Memory B cell (primary cell): ENCODE data around the gene CDH4.

Experiments used
- ATAC-seq: fragments of 150-1000 bp; cut with Tn5 transposase; 2 replicates; pipeline ENCODE4 v1.10.0; 2021; ENCODE audit warnings: low read depth, mild to moderate bottlenecking, moderate library complexity
- DNase-seq, 2 donors: peaks; one replicate each; pipeline ENCODE4 v3.0.0; 2022; ENCODE audit warnings: low spot score in 2 of 2
- H3K27ac Mint-ChIP-seq: one replicate; pipeline ENCODE4 v1.8.0; 2022; ENCODE audit warnings: mild to moderate bottlenecking, moderate library complexity, mixed read lengths
- H3K27me3 Mint-ChIP-seq: one replicate; pipeline ENCODE4 v1.8.0; 2022; ENCODE audit warnings: mixed read lengths
- H3K36me3 Mint-ChIP-seq: one replicate; pipeline ENCODE4 v1.8.0; 2022; ENCODE audit warnings: mild to moderate bottlenecking, mixed read lengths
- H3K4me1 Mint-ChIP-seq: one replicate; pipeline ENCODE4 v1.8.0; 2022; ENCODE audit warnings: mixed read lengths
- H3K4me3 Mint-ChIP-seq: one replicate; pipeline ENCODE4 v1.8.0; 2022; ENCODE audit warnings: mild to moderate bottlenecking, moderate library complexity, mixed read lengths
- H3K9me3 Mint-ChIP-seq: one replicate; pipeline ENCODE4 v1.8.0; 2022; ENCODE audit warnings: mixed read lengths

CDH4 gene

GRCh38 chr20:61819921-61820825 is 568.1 kb downstream of the CDH4 start:
- Mint-ChIP-seq H3K4me3 (no peak overlapping the region), H3K36me3 (no peaks in the 10 kb centered on the region), H3K27me3 (peaks cover 2% of the 10 kb centered on the region), H3K4me1 (no peaks in the 10 kb centered on the region), H3K27ac (no peak overlapping the region), H3K9me3 (peaks cover 3% of the 10 kb centered on the region)
- DNase-seq (no peak), ATAC-seq (no peak)

DNA sequence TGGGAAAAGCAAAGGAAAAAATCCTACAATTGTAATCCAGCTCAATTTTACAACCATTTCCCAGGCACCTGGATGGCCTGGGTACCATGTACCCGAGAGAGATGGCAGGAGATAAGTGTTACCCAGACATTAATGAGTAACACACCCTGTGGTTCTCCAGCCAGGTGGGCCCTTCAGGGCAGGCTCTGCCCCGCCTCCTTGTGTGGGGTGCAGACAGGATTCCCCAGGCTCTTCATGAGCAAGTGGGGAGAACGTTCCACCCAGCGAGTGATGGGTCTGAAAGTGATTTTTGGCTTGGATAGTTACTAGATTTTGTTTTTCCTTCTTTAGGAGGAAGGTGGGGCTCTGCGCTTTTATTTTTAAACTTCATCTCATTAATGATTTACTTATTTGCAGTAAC is 569.7 kb downstream of the CDH4 start:
- no peak for DNase-seq
- H3K4me1 Mint-ChIP-seq = no peaks in the 10 kb centered on the region
- no peaks in the 10 kb centered on the region for H3K36me3 Mint-ChIP-seq
- H3K27me3 Mint-ChIP-seq = peaks cover 2% of the 10 kb centered on the region
- peaks cover 3% of the 10 kb centered on the region for H3K9me3 Mint-ChIP-seq
- H3K27ac Mint-ChIP-seq = no peak overlapping the region
- no peak overlapping the region for H3K4me3 Mint-ChIP-seq
- no peak for ATAC-seq

DNA sequence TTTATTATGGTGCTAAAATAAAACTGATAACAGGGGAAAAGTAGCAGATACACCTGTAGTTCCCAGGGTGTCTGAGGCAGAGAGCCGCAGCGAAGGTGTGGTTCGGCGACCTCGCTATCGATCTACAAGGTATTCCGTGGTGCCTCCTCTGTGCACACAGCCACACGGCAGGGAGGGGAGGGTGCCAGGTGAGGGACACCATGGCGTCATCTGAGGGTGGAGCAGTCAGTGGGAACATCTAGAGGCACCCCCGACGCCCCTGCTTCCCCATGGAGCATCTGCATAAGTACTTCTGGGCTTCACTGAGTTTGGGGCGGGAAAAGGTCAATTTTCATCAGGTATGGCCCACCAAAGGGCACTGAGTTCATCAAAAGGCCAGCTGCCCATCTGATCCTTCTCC is 570.3 kb downstream of the CDH4 start:
- Mint-ChIP-seq H3K9me3 (peaks cover 3% of the 10 kb centered on the region), H3K27ac (no peak overlapping the region), H3K4me3 (no peak overlapping the region), H3K36me3 (no peaks in the 10 kb centered on the region), H3K27me3 (peaks cover 2% of the 10 kb centered on the region), H3K4me1 (no peaks in the 10 kb centered on the region)
- DNase-seq = no peak
- ATAC-seq = no peak

DNA sequence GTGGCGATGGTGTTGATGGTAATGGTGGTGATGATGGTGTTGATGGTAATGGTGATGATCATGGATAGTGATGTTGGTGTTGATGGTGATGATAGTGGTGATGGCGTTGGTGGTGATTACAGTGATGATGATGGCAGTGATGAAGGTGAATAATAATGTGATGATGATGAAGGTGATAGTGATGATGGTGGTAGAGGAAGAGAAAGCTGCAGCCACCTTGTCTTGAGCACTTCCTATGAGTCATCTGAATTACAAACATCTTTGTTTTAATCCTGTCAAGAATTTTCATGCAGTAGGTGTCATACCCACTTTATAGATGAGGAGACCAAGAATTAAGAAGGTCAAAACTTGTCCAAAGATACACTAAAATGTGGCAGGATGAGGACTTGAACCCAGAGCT is 571.2 kb downstream of the CDH4 start:
- no peak for DNase-seq
- no peaks in the 10 kb centered on the region for H3K36me3 Mint-ChIP-seq
- H3K27ac Mint-ChIP-seq = no peak overlapping the region
- H3K9me3 Mint-ChIP-seq = peaks cover 3% of the 10 kb centered on the region
- ATAC-seq = no peak
- no peaks in the 10 kb centered on the region for H3K27me3 Mint-ChIP-seq
- no peak overlapping the region for H3K4me3 Mint-ChIP-seq
- no peaks in the 10 kb centered on the region for H3K4me1 Mint-ChIP-seq

- no peaks in the 10 kb centered on the region for H3K36me3 Mint-ChIP-seq
These were observed 576.8 kb downstream of the CDH4 start for GRCh38 chr20:61828891-61829290.

DNA sequence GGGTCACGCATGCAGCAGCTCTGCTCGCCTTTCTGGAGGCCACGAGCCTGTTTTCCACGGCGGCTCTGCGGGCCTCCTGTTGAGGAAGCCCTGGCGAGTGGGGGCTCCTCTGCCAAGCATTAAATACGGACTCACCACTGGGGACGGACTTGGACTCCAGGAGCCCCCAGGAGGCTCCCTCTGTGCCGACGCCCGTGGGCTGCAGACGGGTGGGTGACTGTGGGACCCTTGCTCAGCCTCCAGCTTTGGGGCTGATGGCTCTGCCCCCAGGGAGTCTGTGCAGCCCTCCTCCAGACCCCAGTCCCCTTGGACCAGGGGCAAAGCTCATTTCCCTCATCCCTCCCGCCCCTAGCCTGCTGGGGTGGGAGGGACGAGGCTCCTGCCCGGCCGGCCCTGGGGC is 577.5 kb downstream of the CDH4 start:
- DNase-seq (no peak), ATAC-seq (no peak)
- Mint-ChIP-seq H3K36me3 (no peaks in the 10 kb centered on the region), H3K9me3 (no peaks in the 10 kb centered on the region), H3K27ac (no peak overlapping the region), H3K4me3 (no peak overlapping the region), H3K27me3 (peaks cover 7% of the 10 kb centered on the region), H3K4me1 (no peaks in the 10 kb centered on the region)

More at GRCh38 chr20:61828891-61829290, 576.8 kb downstream of the CDH4 start:
- no peaks in the 10 kb centered on the region for H3K4me1 Mint-ChIP-seq
- ATAC-seq (no peak), DNase-seq (no peak)
- no peak overlapping the region for H3K27ac Mint-ChIP-seq
- H3K27me3 Mint-ChIP-seq = peaks cover 7% of the 10 kb centered on the region
- H3K4me3 Mint-ChIP-seq = no peak overlapping the region
- no peaks in the 10 kb centered on the region for H3K9me3 Mint-ChIP-seq

GRCh38 chr20:61830241-61830930 is 578.3 kb downstream of the CDH4 start:
- H3K4me3 Mint-ChIP-seq = no peak overlapping the region
- ATAC-seq = no peak
- H3K27ac Mint-ChIP-seq = no peak overlapping the region
- no peaks in the 10 kb centered on the region for H3K4me1 Mint-ChIP-seq
- no peaks in the 10 kb centered on the region for H3K9me3 Mint-ChIP-seq
- H3K27me3 Mint-ChIP-seq = peaks cover 7% of the 10 kb centered on the region
- H3K36me3 Mint-ChIP-seq = no peaks in the 10 kb centered on the region
- DNase-seq = no peak

DNA sequence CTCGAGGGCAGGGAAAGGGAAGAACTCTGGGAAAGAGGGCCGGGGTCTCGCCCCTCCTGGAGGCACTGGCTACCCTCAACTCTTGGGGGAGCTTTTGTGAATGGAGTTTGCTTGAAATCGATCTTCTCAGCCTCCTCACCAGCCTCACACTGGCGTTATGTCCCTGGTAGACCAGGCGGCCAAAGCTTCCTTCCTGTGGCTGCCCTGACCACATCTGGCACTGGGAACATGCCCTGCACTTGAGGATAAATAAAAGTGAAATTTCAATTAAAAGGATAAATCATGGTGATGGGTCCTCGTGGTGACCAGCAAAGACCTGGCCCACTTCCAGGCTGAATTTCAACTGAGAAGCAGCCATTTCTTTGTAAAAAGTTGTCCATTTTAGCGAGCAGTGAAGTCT is 578.9 kb downstream of the CDH4 start:
- no peak for ATAC-seq

GRCh38 chr20:61832181-61832580 is 580.1 kb downstream of the CDH4 start:
- H3K36me3 Mint-ChIP-seq = no peaks in the 10 kb centered on the region
- no peak for ATAC-seq
- no peak overlapping the region for H3K4me3 Mint-ChIP-seq

More for the DNA sequence above, 578.9 kb downstream of the CDH4 start:
- Mint-ChIP-seq H3K4me3 (no peak overlapping the region), H3K4me1 (no peaks in the 10 kb centered on the region), H3K27ac (no peak overlapping the region), H3K27me3 (peaks cover 7% of the 10 kb centered on the region), H3K36me3 (no peaks in the 10 kb centered on the region), H3K9me3 (no peaks in the 10 kb centered on the region)
- no peak for DNase-seq

GRCh38 chr20:61833807-61834610 is 581.9 kb downstream of the CDH4 start:
- Mint-ChIP-seq H3K27ac (no peak overlapping the region), H3K4me3 (no peak overlapping the region), H3K36me3 (no peaks in the 10 kb centered on the region), H3K4me1 (no peaks in the 10 kb centered on the region), H3K27me3 (peaks cover 7% of the 10 kb centered on the region), H3K9me3 (no peaks in the 10 kb centered on the region)
- DNase-seq = no peak
- ATAC-seq = no peak

More at GRCh38 chr20:61832181-61832580, 580.1 kb downstream of the CDH4 start:
- H3K27ac Mint-ChIP-seq = no peak overlapping the region
- DNase-seq = no peak
- no peaks in the 10 kb centered on the region for H3K4me1 Mint-ChIP-seq
- H3K27me3 Mint-ChIP-seq = peaks cover 7% of the 10 kb centered on the region
- H3K9me3 Mint-ChIP-seq = no peaks in the 10 kb centered on the region

GRCh38 chr20:61835301-61835700 is 583.2 kb downstream of the CDH4 start:
- H3K9me3 Mint-ChIP-seq = no peaks in the 10 kb centered on the region
- no peak overlapping the region for H3K4me3 Mint-ChIP-seq
- peaks cover 7% of the 10 kb centered on the region for H3K27me3 Mint-ChIP-seq
- no peaks in the 10 kb centered on the region for H3K36me3 Mint-ChIP-seq
- no peaks in the 10 kb centered on the region for H3K4me1 Mint-ChIP-seq
- ATAC-seq (no peak), DNase-seq (no peak)
- H3K27ac Mint-ChIP-seq = no peak overlapping the region

DNA sequence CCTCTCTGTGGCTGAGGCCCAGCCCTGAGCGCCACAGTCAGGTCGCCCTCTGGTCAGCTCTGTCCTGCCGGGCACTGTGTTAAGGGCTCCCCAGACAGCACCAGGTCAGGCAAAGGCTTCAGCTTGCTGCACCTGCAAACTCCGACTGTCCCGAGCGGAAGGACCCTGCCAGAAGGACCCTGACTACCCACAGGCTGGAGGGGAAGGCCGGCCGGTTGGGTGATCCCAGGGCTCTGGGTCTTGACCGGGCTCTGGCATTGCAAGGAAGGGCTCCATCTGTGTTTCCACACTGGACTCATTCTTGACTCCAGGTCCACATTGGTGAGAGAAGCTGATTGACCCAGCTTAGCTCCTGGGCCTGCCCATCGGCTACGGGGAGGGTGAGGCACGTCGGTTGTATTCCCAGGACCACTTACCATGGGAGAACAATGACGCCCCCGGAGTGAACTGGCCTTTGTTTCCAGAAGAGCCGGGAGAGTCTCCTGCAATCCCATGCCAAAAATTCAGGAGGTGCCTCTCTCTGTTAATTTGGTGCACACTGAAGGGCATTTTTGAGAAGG is 583.8 kb downstream of the CDH4 start:
- DNase-seq (no peak), ATAC-seq (no peak)
- Mint-ChIP-seq H3K4me3 (no peak overlapping the region), H3K36me3 (no peaks in the 10 kb centered on the region), H3K9me3 (no peaks in the 10 kb centered on the region), H3K27me3 (peaks cover 3% of the 10 kb centered on the region), H3K4me1 (no peaks in the 10 kb centered on the region), H3K27ac (no peak overlapping the region)

- Mint-ChIP-seq H3K9me3 (no peaks in the 10 kb centered on the region), H3K27me3 (peaks cover 2% of the 10 kb centered on the region), H3K36me3 (no peaks in the 10 kb centered on the region), H3K4me1 (no peaks in the 10 kb centered on the region), H3K4me3 (no peak overlapping the region), H3K27ac (no peak overlapping the region)
- no peak for ATAC-seq
- DNase-seq = no peak
These were observed 585.1 kb downstream of the CDH4 start for GRCh38 chr20:61837200-61837599.
